HepG2 (cell line): ENCODE results near the gene ZNF653. TPM values are rescaled to one million over a fixed set of nuclear protein-coding genes. Genes with fewer than 3 reads are reported as not detected.

Experiments
- ATAC-seq: fragments of 200-7000 bp; cut with Tn5 transposase; 3 replicates; pipeline ENCODE4 v1.9.1; 2020; ENCODE audit warnings: mild to moderate bottlenecking, moderate library complexity
- BruUV-seq: library from RNA; stranded (reverse); fragments of 400-500 nt; replicated peaks from 2 replicates; lab custom pipeline; 2021; lab: Mats Ljungman, UMichigan
- CTCF ChIA-PET: fragments of 300-600 bp; formaldehyde crosslinking; extraction: SDS; loops from one replicate; lab custom pipeline; 2021; ENCODE audit warnings: low total read pairs, inconsistent platforms, low intra/inter-chr PET ratio; lab: Yijun Ruan, JAX
- POLR2A ChIA-PET: fragments of 350-600 bp; sonication (Branson Sonifier 250); formaldehyde crosslinking; loops from one replicate; lab custom pipeline; 2020; ENCODE audit warnings: antibody characterized with exemption, inconsistent platforms; lab: Yijun Ruan, JAX
- DNase-seq: peaks from one replicate; pipeline ENCODE4 v3.0.0-alpha.2; 2015; ENCODE audit warnings: low spot score
- FAIRE-seq: peaks from 3 replicates; lab custom pipeline; 2011; peaks lifted over from hg19 to GRCh38; lab: Jason Lieb, UNC
- H2AFZ ChIP-seq: one replicate; pipeline ENCODE4 v1.6.1; 2011; ENCODE audit warnings: low read length, inconsistent platforms
- H3K27ac ChIP-seq: fragments of 300-600 bp; 3 replicates; pipeline ENCODE4 v1.8.0; 2011; ENCODE audit warnings: mixed run types, mild to moderate bottlenecking, mixed read lengths, low read length, inconsistent platforms; ENCODE audit not compliant: insufficient read depth; ENCODE audit errors: extremely low read length
- H3K27me3 ChIP-seq, 2 experiments: fragments of 200-600 bp in 1 of 2; 2 replicates in 1 of 2; 3 replicates in 1 of 2; pipeline versions ENCODE4 v1.6.0 to v1.8.0; 2011; ENCODE audit warnings: low read length in 2 of 2, mild to moderate bottlenecking in 2 of 2, moderate library complexity in 2 of 2, inconsistent platforms in 1 of 2; ENCODE audit not compliant: insufficient read depth in 2 of 2, control insufficient read depth in 1 of 2
- H3K36me3 ChIP-seq, 2 experiments: fragments of 200-600 bp in 1 of 2; replicated peaks in 1 of 2; 2 replicates in 1 of 2; 3 replicates in 1 of 2; pipeline versions ENCODE4 v1.5.1 to v1.8.0; 2011; ENCODE audit warnings: low read length in 2 of 2, inconsistent platforms in 1 of 2; ENCODE audit not compliant: insufficient read depth in 2 of 2, control insufficient read depth in 1 of 2
- H3K4me1 ChIP-seq: 2 replicates; pipeline ENCODE4 v1.5.1; 2012; ENCODE audit warnings: low read length, inconsistent platforms; ENCODE audit not compliant: insufficient read depth
- H3K4me2 ChIP-seq: 2 replicates; pipeline ENCODE4 v1.6.0; 2011; ENCODE audit warnings: low read depth, low read length, inconsistent platforms
- H3K4me3 ChIP-seq, 3 experiments: fragments of 200-600 bp in 1 of 3; sonication (generic), shearing (Covaris generic) in 1 of 3; replicated peaks in 1 of 3; 2 replicates each; pipeline ENCODE4 v1.5.1; 2011 to 2016; ENCODE audit warnings: low read length in 3 of 3, inconsistent platforms in 2 of 3, low read depth in 2 of 3, mild to moderate bottlenecking in 2 of 3, control low read depth in 1 of 3, mixed read lengths in 1 of 3; ENCODE audit not compliant: insufficient read depth in 1 of 3
- H3K79me2 ChIP-seq: one replicate; pipeline ENCODE4 v1.6.1; 2011; ENCODE audit warnings: low read length, inconsistent platforms; ENCODE audit not compliant: insufficient read depth
- H3K9ac ChIP-seq: 2 replicates; pipeline ENCODE4 v1.6.0; 2011; ENCODE audit warnings: mild to moderate bottlenecking, low read depth, low read length, inconsistent platforms; ENCODE audit not compliant: insufficient read depth
- H3K9me3 ChIP-seq: 2 replicates; pipeline ENCODE4 v1.5.1; 2012; ENCODE audit warnings: mild to moderate bottlenecking, low read length
- H4K20me1 ChIP-seq: 2 replicates; pipeline ENCODE4 v1.6.0; 2011; ENCODE audit warnings: inconsistent platforms, mild to moderate bottlenecking, low read length, moderate library complexity; ENCODE audit not compliant: insufficient read depth
- MTF2 ChIP-seq: sonication (generic); formaldehyde crosslinking; IDR thresholded peaks from 2 replicates; pipeline ENCODE4 v1.5.0; 2020; ENCODE audit warnings: missing genetic modification reagents, borderline replicate concordance
- POGK ChIP-seq: sonication (generic); formaldehyde crosslinking; conservative IDR thresholded peaks from 2 replicates; pipeline ENCODE4 v1.8.0; 2022; ENCODE audit warnings: mild to moderate bottlenecking, moderate library complexity, missing genetic modification reagents
- ZNF280B ChIP-seq: sonication (generic); formaldehyde crosslinking; IDR thresholded peaks from 2 replicates; pipeline ENCODE4 v1.5.0; 2020; ENCODE audit warnings: missing genetic modification reagents, mild to moderate bottlenecking, borderline replicate concordance
- ZNF609 ChIP-seq: sonication (generic); formaldehyde crosslinking; IDR thresholded peaks from 2 replicates; pipeline ENCODE4 v1.4.0; 2020; ENCODE audit warnings: mild to moderate bottlenecking, missing genetic modification reagents, borderline replicate concordance
- ZNF687 ChIP-seq: sonication (generic); formaldehyde crosslinking; IDR thresholded peaks from 2 replicates; pipeline ENCODE4 v1.5.1; 2020; ENCODE audit warnings: mild to moderate bottlenecking, missing genetic modification reagents, moderate library complexity
- WGBS: methylation state at CpG from one replicate; pipeline ENCODE4 v1.1.6; 2017; ENCODE audit warnings: low lambda C conversion rate; 5-methylcytosine and 5-hydroxymethylcytosine counted together
- in situ Hi-C: cut with HindIII; loops from 2 replicates; pipeline ENCODE4 v1.10.0; 2017; ENCODE audit warnings: low pct_unique_long_range_greater_than_20kb; ENCODE audit not compliant: extremely low pct_ligation_motif_present
- intact Hi-C: fragments of 100-400 bp; cut with micrococcal nuclease; formaldehyde crosslinking; loops from one replicate; pipeline ENCODE4 v1.10.0; 2022; ENCODE audit not compliant: unreplicated experiment
- polyA plus RNA-seq, 8 experiments: library from polyadenylated mRNA; depleted of rRNA in 3 of 8; stranded (reverse) in 7 of 8; unstranded in 1 of 8; fragments of >200 nt; fragmentation: Illumina TruSeq in 4 of 8; extraction: Trizol in 4 of 8; gene quantifications; 2 replicates each; pipeline versions ENCODE4 v1.2.1 to v1.2.3, GENCODE V29; 2011 to 2016; ENCODE audit warnings: low read depth in 4 of 8, missing spikeins in 1 of 8, mixed read lengths in 1 of 8; ENCODE audit not compliant: insufficient read depth in 1 of 8
- total RNA-seq, 5 experiments: library from RNA; depleted of rRNA; stranded (reverse); fragments of >200 nt; fragmentation: Illumina TruSeq; extraction: Trizol; gene quantifications; 2 replicates each; pipeline ENCODE4 v1.2.3, GENCODE V29; 2016; ENCODE audit warnings: low read depth in 1 of 5

Gene ZNF653
- total and polyA plus RNA-seq, 2 of the 13 experiments (the other 11 are each of a cell fraction or from before 2014, with no cell fraction given) = 4.7 to 7.1 TPM

GRCh38 chr19:11552666-11553372 is 47.2 kb upstream of the ZNF653 start:
- Histone ChIP-seq H3K27ac (no peak overlapping the region), H3K9me3 (no peaks in the 10 kb centered on the region), H3K27me3 (no peaks in the 10 kb centered on the region), H2AFZ (no peak overlapping the region), H3K4me1 (peaks cover 23% of the 10 kb centered on the region), H3K79me2 (peaks cover 18% of the 10 kb centered on the region), H3K9ac (no peak overlapping the region), H3K4me3 (no peak overlapping the region), H3K4me2 (no peak overlapping the region), H4K20me1 (no peaks in the 10 kb centered on the region), H3K36me3 (peaks cover 5 to 15% of the 10 kb centered on the region in 2 experiments; a peak in 4 of 5 replicates)
- TF ChIP-seq MTF2 (no peak), ZNF609 (CRISPR knock-in tag) (no peak), ZNF687 (CRISPR knock-in tag) (no peak), ZNF280B (CRISPR knock-in tag) (no peak), POGK (CRISPR knock-in tag) (no peak)
- in situ Hi-C loops = no loop called here
- intact Hi-C loops = no loop called here
- 94% methylated on average over 15 of the region's 20 CpGs for WGBS
- ChIA-PET CTCF (no interaction called here), POLR2A (no interaction called here)
- DNase-seq (no peak), FAIRE-seq (no peak), ATAC-seq (no peak)
- BruUV-seq = no TSS peak
